GM18499 (cell line): Measurements from ENCODE around the gene PITRM1.
"Not testable (repeated sequence)": the region's sequence is repeated elsewhere in the genome, so short reads cannot be mapped to it uniquely, and the experiment has no call there.

Source experiments
- ATAC-seq: cut with Tn5 transposase; IDR thresholded peaks from one replicate; pipeline ENCODE4 v1.9.1; 2021; ENCODE audit warnings: moderate number of reproducible peaks; ENCODE audit not compliant: insufficient read depth, unreplicated experiment

The PITRM1 gene

GRCh38 chr10:3106928-3107425 is 65.6 kb downstream of the PITRM1 start:
- ATAC-seq: no peak

GRCh38 chr10:3106328-3106727 is 66.3 kb downstream of the PITRM1 start:
- not testable (repeated sequence) for ATAC-seq

DNA sequence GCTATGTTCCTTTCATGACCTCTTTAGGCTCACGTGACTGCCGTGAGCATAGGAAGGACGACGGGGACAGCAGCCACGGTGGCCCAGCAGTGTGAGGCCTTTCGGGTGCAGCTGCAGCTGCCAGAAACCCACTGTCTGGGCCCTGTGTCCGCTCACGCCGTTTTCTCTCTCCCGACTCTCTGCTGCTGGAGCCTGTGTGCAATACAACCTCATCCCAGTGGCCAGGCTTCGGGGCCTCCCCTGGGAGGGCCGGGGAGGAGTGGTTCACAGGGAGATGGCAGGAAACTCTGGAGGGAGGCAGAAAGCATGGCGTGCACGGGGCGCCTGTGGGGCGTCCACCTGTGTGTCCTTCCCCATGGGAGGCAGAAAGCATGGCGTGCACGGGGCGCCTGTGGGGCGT is 66.7 kb downstream of the PITRM1 start:
- ATAC-seq: no peak

DNA sequence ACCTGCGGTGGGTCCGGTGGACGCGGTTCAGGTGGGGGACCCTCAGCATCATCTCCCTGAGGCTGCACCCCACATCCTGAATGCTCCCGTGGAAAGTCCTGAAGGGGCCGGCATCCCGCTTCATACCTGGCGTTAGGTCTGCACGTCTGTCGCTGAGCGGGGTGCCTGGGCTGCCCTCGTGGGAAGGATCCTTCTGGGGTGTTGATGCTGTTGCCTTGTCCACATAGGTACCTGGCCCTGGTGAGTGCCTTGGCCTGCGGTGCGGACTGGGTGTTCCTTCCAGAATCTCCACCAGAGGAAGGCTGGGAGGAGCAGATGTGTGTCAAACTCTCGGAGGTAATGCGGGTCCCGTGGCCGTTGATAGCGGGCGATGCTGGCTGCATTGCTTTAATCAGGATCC is 67.4 kb downstream of the PITRM1 start:
- no peak for ATAC-seq

DNA sequence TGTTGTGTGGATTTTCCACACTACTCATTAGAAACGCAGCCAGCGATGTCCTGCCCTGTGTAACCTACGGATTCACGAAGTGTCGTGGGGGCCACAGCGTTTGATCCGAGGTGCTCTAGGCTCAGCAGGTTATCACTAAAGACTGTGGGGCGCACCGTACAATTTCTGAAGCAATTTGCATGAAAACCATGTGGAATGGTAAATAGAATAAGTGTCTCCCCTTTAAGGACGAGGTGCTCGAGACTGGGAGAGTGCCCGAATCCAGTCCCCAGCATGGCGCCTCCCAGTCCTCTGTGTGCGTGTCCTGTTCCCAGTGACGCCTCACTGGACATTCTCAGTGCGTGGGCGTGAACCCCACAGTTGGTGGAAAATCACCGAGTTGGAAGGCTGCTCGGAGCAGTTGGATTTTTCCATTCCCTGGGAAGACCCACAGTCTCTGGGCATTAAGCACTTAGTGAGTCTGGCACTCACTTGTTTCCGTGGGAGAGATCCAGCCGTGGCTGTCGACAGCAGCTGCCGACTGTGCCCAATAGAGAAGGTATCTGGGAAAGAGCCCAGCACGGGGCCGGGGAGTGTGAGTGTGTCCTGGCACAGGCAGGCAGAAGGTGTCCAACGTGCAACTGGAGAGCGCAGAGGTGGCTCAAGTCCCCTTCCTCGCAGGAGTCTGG is 68.2 kb downstream of the PITRM1 start:
- no peak for ATAC-seq

- no peak for ATAC-seq
Measured at GRCh38 chr10:3103646-3104045, 68.9 kb downstream of the PITRM1 start.

DNA sequence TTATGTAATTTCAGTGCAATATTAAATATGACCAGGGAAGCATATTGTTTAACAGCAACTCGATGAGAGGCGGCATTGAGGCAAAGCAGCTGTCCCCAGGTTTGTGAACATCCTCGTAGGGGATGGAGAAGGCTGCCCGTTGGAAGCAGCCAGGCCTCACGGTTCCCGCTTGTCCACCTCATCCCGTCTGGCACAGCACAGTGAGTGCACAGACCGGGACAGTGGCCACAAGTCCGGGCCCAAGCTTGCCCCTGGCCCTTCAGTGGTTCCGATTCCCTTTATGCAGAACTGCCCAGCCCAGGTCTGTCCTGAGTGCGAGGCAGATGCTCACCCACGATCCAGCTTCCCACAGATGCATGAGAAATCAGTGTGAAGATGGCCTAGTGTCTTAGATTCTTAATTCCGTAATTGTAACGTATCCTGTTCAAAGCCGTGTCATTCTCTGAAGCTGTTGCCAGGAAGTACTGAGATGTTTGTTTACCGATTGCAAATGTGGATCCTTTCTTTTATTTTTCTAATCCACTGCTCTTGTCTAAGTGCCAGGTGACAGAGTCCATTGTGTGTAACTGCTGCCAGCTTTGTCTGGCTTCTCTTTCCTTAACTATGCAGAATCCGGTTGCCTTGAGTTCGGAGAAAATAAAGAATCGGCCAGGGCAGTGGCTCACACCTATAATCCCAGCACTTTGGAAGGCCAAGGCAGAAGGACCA is 69.7 kb downstream of the PITRM1 start:
- no peak for ATAC-seq

DNA sequence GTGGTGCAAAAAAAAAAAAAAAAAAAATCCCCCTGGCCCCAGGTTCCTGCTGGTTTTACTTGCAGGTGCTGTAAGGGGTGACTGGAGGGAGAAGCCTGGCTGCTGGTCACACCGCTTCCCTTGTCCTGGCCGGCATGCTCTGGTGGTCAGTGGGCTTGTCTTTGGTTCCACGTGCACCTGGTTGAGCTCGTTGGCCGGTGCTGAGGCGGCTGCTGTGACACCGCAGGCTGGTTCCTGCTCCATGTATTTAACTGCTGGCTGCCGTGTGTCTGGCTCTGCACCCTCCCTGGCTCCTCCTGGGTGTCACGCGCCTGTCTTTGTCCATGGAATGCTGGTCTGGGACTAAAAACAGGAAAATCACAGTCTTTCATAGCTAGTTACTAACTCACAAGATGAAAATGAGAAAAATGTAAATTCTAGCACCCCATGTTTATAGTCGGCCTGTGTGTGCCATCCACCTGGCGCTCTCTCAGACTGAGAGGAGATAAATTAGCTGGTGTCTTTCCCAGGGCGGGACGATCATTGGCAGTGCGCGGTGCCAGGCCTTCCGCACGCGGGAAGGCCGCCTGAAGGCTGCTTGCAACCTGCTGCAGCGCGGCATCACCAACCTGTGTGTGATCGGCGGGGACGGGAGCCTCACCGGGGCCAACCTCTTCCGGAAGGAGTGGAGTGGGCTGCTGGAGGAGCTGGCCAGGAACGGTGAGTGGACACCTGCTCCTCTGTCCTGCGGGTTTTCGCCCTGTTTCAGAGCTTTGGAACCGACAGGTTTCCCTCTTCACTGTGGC is 71.5 kb downstream of the PITRM1 start:
- ATAC-seq: no peak

- ATAC-seq: no peak
Measured at GRCh38 chr10:3100093-3100792, 72.3 kb downstream of the PITRM1 start.

- ATAC-seq: no peak
Measured at GRCh38 chr10:3099291-3100092, 73.1 kb downstream of the PITRM1 start.

DNA sequence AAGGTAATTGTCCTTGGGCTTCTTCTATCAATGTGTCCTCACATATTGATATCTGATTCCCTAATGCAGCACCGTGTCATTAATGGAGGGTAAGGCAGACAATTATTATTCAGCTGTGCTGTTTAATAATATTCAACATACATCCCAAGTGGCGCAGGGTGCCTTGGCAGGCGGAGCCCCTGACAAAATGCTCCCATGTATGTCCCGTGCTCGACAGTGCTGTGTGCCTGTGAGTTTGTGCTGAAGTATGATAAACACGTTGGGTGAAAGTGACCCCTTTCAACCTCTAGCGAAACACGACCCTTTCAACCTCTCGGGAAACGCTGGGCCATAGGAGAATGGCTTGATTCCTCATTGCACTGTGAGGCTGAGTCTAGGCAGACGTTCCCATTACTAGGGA is 73.9 kb downstream of the PITRM1 start:
- no peak for ATAC-seq

- no peak for ATAC-seq
Measured at GRCh38 chr10:3097160-3097559, 75.4 kb downstream of the PITRM1 start.

GRCh38 chr10:3096149-3096548 is 76.4 kb downstream of the PITRM1 start:
- ATAC-seq: no peak

- ATAC-seq: no peak
Measured at GRCh38 chr10:3095373-3096139, 77.0 kb downstream of the PITRM1 start.

- no peak for ATAC-seq
Measured at GRCh38 chr10:3094609-3095036, 78.0 kb downstream of the PITRM1 start.

DNA sequence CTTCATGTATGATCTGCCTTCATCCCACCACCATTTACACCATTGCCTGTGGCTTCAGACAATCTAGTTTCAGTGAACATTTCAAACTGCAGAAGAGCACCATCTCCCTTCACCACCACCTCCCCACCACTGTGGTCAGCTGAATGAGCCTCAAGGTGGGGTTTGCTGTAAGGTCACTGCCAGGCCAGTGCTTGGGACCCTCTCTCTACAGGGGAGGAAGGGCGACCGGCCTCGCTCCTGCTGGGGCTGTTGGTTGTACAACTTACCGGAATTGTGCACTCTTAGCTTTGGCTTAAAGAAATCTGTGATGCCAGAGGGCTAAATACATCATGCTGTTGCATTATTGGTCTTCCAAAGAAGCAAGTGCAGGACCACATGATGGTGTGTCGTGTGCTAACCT is 78.6 kb downstream of the PITRM1 start:
- ATAC-seq: no peak

DNA sequence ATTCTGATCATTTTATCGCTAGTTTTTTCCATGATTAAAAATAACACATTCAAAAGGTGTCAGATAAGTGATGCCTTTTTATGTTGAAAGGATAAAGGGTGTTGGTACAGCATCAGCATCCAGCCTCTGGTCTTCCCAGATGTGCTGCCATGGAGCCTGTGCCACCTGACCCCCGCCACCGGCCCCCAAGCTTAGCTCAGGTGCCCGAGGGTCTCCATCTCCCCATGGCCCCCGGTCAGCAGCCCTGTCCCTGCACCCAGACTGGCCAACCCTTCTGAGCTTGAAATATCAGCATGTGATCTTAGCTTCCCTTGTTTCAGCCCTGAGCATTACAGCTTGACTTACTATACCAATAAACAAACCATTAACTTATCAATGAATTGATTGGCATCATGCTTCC is 80.7 kb downstream of the PITRM1 start:
- ATAC-seq: no peak

- ATAC-seq: no peak
Measured at GRCh38 chr10:3090914-3091787, 81.4 kb downstream of the PITRM1 start.
